Measurements from ENCODE around the gene XAGE1B. TPM values are rescaled to one million over a fixed set of nuclear protein-coding genes. Genes with fewer than 3 reads are reported as not detected.
"Not testable (repeated sequence)": the region's sequence is repeated elsewhere in the genome, so short reads cannot be mapped to it uniquely, and the experiment has no call there.

Gene XAGE1B
- not detected for total RNA-seq

GRCh38 chrX:52516987-52517325, at the start of gene XAGE1B:
Gene XAGE1B (minus strand): TSS chrX:52517063. CDS start chrX:52515527, 1,536 bp downstream.
- CTCF ChIA-PET, result not testable (repeated sequence)

DNA sequence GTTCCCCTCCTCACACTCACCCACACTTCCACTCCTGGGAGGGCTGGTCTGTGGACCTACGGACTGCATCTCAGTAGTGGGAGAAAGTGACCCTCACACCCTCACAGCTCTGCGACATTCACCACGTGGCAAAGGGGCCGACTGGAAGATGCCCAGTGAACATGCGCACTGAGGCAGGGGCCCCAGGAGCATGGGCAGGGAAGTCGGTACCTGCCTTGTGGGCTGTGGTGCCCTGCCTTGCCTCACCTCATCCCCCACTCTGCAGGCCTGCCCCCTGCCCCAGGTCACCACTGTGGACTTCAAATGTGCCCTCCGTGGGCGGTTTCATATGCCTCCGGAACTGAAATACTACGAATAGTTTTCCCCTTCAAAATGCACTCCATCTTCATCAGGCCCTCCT, 46.2 kb upstream of the XAGE1B start:
- CTCF ChIA-PET, result no interaction called here
- DNase-seq (no peak), ATAC-seq (no peak)
- Mint-ChIP-seq H3K27me3 (peaks cover 2% of the 10 kb centered on the region), H3K4me3 (no peak overlapping the region), H3K9me3 (no peaks in the 10 kb centered on the region), H3K4me1 (ENCODE audit: low read depth) (no peaks in the 10 kb centered on the region), H3K36me3 (ENCODE audit: low read depth) (no peaks in the 10 kb centered on the region), H3K27ac (no peak overlapping the region)
- POLR2A ChIA-PET, result no interaction called here
- intact Hi-C loops (cut with micrococcal nuclease), result no loop called here
- TF ChIP-seq CTCF (IDR thresholded peaks at IDR 0.05), result no peak

More at GRCh38 chrX:52516987-52517325, at the start of gene XAGE1B:
- ATAC-seq; DNase-seq; POLR2A ChIA-PET; H3K27me3 Mint-ChIP-seq; H3K4me1 Mint-ChIP-seq (ENCODE audit: low read depth); H3K9me3 Mint-ChIP-seq; H3K36me3 Mint-ChIP-seq (ENCODE audit: low read depth); H3K27ac Mint-ChIP-seq; intact Hi-C loops (cut with micrococcal nuclease); H3K4me3 Mint-ChIP-seq: not testable (repeated sequence)

- DNase-seq, result no peak
- no peak for TF ChIP-seq CTCF (IDR thresholded peaks at IDR 0.05)
- Mint-ChIP-seq H3K27ac (no peak overlapping the region), H3K9me3 (no peaks in the 10 kb centered on the region), H3K4me3 (no peak overlapping the region), H3K27me3 (no peaks in the 10 kb centered on the region), H3K4me1 (ENCODE audit: low read depth) (peaks cover 4% of the 10 kb centered on the region), H3K36me3 (ENCODE audit: low read depth) (no peaks in the 10 kb centered on the region)
- ATAC-seq, result no peak
- ChIA-PET CTCF (no interaction called here), POLR2A (no interaction called here)
- intact Hi-C loops (cut with micrococcal nuclease), result no loop called here
Measured at GRCh38 chrX:52558140-52558539, 41.3 kb upstream of the XAGE1B start.

DNA sequence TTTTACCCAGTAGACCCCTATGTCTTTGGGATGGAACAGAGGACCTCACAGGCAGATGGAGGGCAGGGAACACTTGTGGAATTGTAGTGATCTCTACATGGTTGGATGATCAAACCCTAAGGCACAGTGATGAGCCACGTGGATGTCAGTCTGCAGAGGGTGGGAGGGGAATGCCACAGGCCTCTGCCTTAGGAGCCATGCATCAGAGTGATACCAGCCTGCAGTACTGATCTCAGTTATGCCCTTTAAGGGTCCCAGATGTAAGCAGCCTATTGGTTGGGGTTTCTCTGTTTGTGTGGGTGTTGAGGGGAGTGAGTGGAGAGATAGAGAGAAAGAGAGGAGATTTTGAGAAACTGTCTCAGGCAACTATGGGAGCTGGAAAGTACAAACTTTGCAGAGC, 39.9 kb upstream of the XAGE1B start:
- intact Hi-C loops (cut with micrococcal nuclease), result no loop called here
- no peaks in the 10 kb centered on the region for H3K27me3 Mint-ChIP-seq
- no peak for TF ChIP-seq CTCF (IDR thresholded peaks at IDR 0.05)
- ChIA-PET POLR2A (interaction anchor here (1.1 kb wide), 1 partner anchor 11 kb away, joined by 3 read pairs; no protein-coding TSS in a partner anchor), CTCF (no interaction called here)
- H3K4me3 Mint-ChIP-seq, result no peak overlapping the region
- DNase-seq, result peak; percentile 7
- H3K4me1 Mint-ChIP-seq (ENCODE audit: low read depth), result peaks cover 4% of the 10 kb centered on the region
- no peaks in the 10 kb centered on the region for H3K9me3 Mint-ChIP-seq
- ATAC-seq, result peak; percentile 56
- H3K36me3 Mint-ChIP-seq (ENCODE audit: low read depth), result no peaks in the 10 kb centered on the region
- no peak overlapping the region for H3K27ac Mint-ChIP-seq

- ChIA-PET CTCF (interaction anchor here (1.5 kb wide), 1 partner anchor 20 kb away, joined by 3 read pairs; no protein-coding TSS in a partner anchor), POLR2A (no interaction called here)
- TF ChIP-seq CTCF (IDR thresholded peaks at IDR 0.05), result no peak
- Mint-ChIP-seq H3K4me1 (ENCODE audit: low read depth) (peaks cover 4% of the 10 kb centered on the region), H3K36me3 (ENCODE audit: low read depth) (no peaks in the 10 kb centered on the region), H3K27ac (no peak overlapping the region), H3K9me3 (no peaks in the 10 kb centered on the region), H3K27me3 (no peaks in the 10 kb centered on the region), H3K4me3 (no peak overlapping the region)
- DNase-seq, result no peak
- intact Hi-C loops (cut with micrococcal nuclease), result no loop called here
- ATAC-seq, result no peak
Measured at GRCh38 chrX:52553995-52554642, 37.3 kb upstream of the XAGE1B start.

- CTCF ChIA-PET; H3K36me3 Mint-ChIP-seq (ENCODE audit: low read depth); POLR2A ChIA-PET; H3K27ac Mint-ChIP-seq; H3K9me3 Mint-ChIP-seq; H3K27me3 Mint-ChIP-seq; DNase-seq; H3K4me3 Mint-ChIP-seq; ATAC-seq; intact Hi-C loops (cut with micrococcal nuclease); H3K4me1 Mint-ChIP-seq (ENCODE audit: low read depth): not testable (repeated sequence)
Measured at GRCh38 chrX:52548769-52549168, 31.9 kb upstream of the XAGE1B start.

All from activated CD8-positive, alpha-beta T cell treated with anti-CD3 and anti-CD28 coated beads for 36 hours (primary cell).